Stimulated activated CD4-positive, alpha-beta T cell treated with anti-CD3 and anti-CD28 coated beads, Interleukin-1b, Interleukin-23, amount 100 ng/mL, for 48 hours (primary cell): ENCODE results near the gene SLC10A7.

Experiments used
- DNase-seq: peaks from one replicate; pipeline ENCODE4 v3.0.0-alpha.2; 2020

SLC10A7 gene

GRCh38 chr4:146302822-146303221 lies 218.9 kb downstream of the SLC10A7 start:
- DNase-seq = no peak

- DNase-seq = no peak
Observed at GRCh38 chr4:146299607-146300006, 222.1 kb downstream of the SLC10A7 start.

GRCh38 chr4:146294776-146295175 lies 227.0 kb downstream of the SLC10A7 start:
- DNase-seq = no peak

- no peak for DNase-seq
Observed at GRCh38 chr4:146292508-146292907, 229.2 kb downstream of the SLC10A7 start.

GRCh38 chr4:146291313-146291712 lies 230.4 kb downstream of the SLC10A7 start:
- DNase-seq = no peak

GRCh38 chr4:146288193-146288592 lies 233.5 kb downstream of the SLC10A7 start:
- no peak for DNase-seq

GRCh38 chr4:146285037-146285436 lies 236.7 kb downstream of the SLC10A7 start:
- no peak for DNase-seq

GRCh38 chr4:146283758-146284651 lies 237.7 kb downstream of the SLC10A7 start:
- DNase-seq = no peak

- DNase-seq = no peak
Observed at GRCh38 chr4:146282657-146283056, 239.1 kb downstream of the SLC10A7 start.

- DNase-seq = no peak
Observed at GRCh38 chr4:146278986-146279385, 242.8 kb downstream of the SLC10A7 start.

- no peak for DNase-seq
Observed at GRCh38 chr4:146275370-146275769, 246.4 kb downstream of the SLC10A7 start.

- no peak for DNase-seq
Observed at GRCh38 chr4:146274774-146275173, 247.0 kb downstream of the SLC10A7 start.

GRCh38 chr4:146273204-146273901 lies 248.4 kb downstream of the SLC10A7 start:
- DNase-seq = no peak

GRCh38 chr4:146271466-146271865 lies 250.3 kb downstream of the SLC10A7 start:
- DNase-seq = no peak

GRCh38 chr4:146269228-146269653 lies 252.5 kb downstream of the SLC10A7 start:
- no peak for DNase-seq

GRCh38 chr4:146267826-146268225 lies 253.9 kb downstream of the SLC10A7 start:
- no peak for DNase-seq

- no peak for DNase-seq
Observed at GRCh38 chr4:146265950-146266490, 255.7 kb downstream of the SLC10A7 start.

GRCh38 chr4:146263793-146264192 lies 257.9 kb downstream of the SLC10A7 start:
- DNase-seq = no peak

GRCh38 chr4:146261041-146261440 lies 260.7 kb downstream of the SLC10A7 start:
- DNase-seq = no peak

GRCh38 chr4:146260521-146260920 lies 261.2 kb downstream of the SLC10A7 start:
- DNase-seq = no peak

- no peak for DNase-seq
Observed at GRCh38 chr4:146257511-146257910, 264.2 kb downstream of the SLC10A7 start.

GRCh38 chr4:146256328-146256727 lies 265.4 kb downstream of the SLC10A7 start:
- DNase-seq = no peak

GRCh38 chr4:146255874-146256273 lies 265.9 kb downstream of the SLC10A7 start:
- no peak for DNase-seq

- no peak for DNase-seq
Observed at GRCh38 chr4:146255463-146255862, 266.3 kb downstream of the SLC10A7 start.
